SK-N-SH treated with all-trans-retinoic acid at 6 μM for 48 hours (cell line): ENCODE results near the gene DRAXIN.

Source experiments
- ATAC-seq: fragments of 200-7000 bp; cut with Tn5 transposase; 3 replicates; pipeline ENCODE4 v1.9.1; 2020; ENCODE audit warnings: mild to moderate bottlenecking, moderate library complexity
- BACH2 ChIP-seq: fragments of 250-450 bp; sonication (Bioruptor Pico); IDR thresholded peaks from 2 replicates; pipeline ENCODE4 v1.9.0; 2021; ENCODE audit warnings: mild to moderate bottlenecking, borderline replicate concordance
- CSDC2 ChIP-seq: fragments of 250-450 bp; sonication (Bioruptor Pico); IDR thresholded peaks from 2 replicates; pipeline ENCODE4 v1.5.0; 2020; ENCODE audit warnings: mild to moderate bottlenecking, moderate library complexity
- GLIS3 ChIP-seq: fragments of 250-450 bp; sonication (Bioruptor Pico); IDR thresholded peaks from 2 replicates; pipeline ENCODE4 v1.5.0; 2020; ENCODE audit warnings: mild to moderate bottlenecking, moderate library complexity
- OSR1 ChIP-seq: fragments of 250-450 bp; sonication (Bioruptor Pico); IDR thresholded peaks from 2 replicates; pipeline ENCODE4 v1.8.0; 2022; ENCODE audit warnings: moderate library complexity, mild to moderate bottlenecking, inconsistent platforms
- RARB ChIP-seq: fragments of 250-450 bp; sonication (Bioruptor Pico); IDR thresholded peaks from 2 replicates; pipeline ENCODE4 v1.8.0; 2021; ENCODE audit warnings: mild to moderate bottlenecking, moderate library complexity
- SNAI2 ChIP-seq: fragments of 250-450 bp; sonication (Bioruptor Pico); IDR thresholded peaks from 2 replicates; pipeline ENCODE4 v1.5.0; 2020; ENCODE audit warnings: mild to moderate bottlenecking, moderate library complexity
- TOX ChIP-seq: fragments of 250-450 bp; sonication (Bioruptor Pico); IDR thresholded peaks from 2 replicates; pipeline ENCODE4 v1.8.0; 2021; ENCODE audit warnings: mild to moderate bottlenecking, moderate library complexity, borderline replicate concordance
- ZC3H10 ChIP-seq: fragments of 250-450 bp; sonication (Bioruptor Pico); IDR thresholded peaks from 2 replicates; pipeline ENCODE4 v1.5.1; 2021; ENCODE audit warnings: mild to moderate bottlenecking, moderate library complexity
- ZFP3 ChIP-seq: fragments of 250-450 bp; sonication (Bioruptor Pico); IDR thresholded peaks from 2 replicates; pipeline ENCODE4 v1.5.0; 2020; ENCODE audit warnings: mild to moderate bottlenecking, moderate library complexity
- ZFP30 ChIP-seq: fragments of 450-650 bp; formaldehyde crosslinking; IDR thresholded peaks from 2 replicates; pipeline ENCODE4 v1.5.0; 2022; ENCODE audit warnings: mild to moderate bottlenecking, moderate library complexity
- ZNF70 ChIP-seq: fragments of 450-650 bp; formaldehyde crosslinking; IDR thresholded peaks from 2 replicates; pipeline ENCODE4 v1.5.0; 2020; ENCODE audit warnings: mild to moderate bottlenecking, moderate library complexity
- TF ChIP-seq, protein P1 (sequence below): fragments of 250-450 bp; sonication (Bioruptor Pico); IDR thresholded peaks from 2 replicates; pipeline ENCODE4 v1.5.1; 2020; ENCODE audit warnings: low read depth, mild to moderate bottlenecking, moderate library complexity
- TF ChIP-seq, protein P2 (sequence below): fragments of 250-450 bp; sonication (Bioruptor Pico); IDR thresholded peaks from 2 replicates; pipeline ENCODE4 v1.5.0; 2020; ENCODE audit warnings: mild to moderate bottlenecking, moderate library complexity
- TF ChIP-seq, protein P3 (sequence below): fragments of 250-450 bp; sonication (Bioruptor Pico); IDR thresholded peaks from 2 replicates; pipeline ENCODE4 v1.8.0; 2021; ENCODE audit warnings: low read depth, mild to moderate bottlenecking, moderate library complexity, borderline replicate concordance
- TF ChIP-seq, protein P4 (sequence below): fragments of 250-450 bp; sonication (Bioruptor Pico); IDR thresholded peaks from 2 replicates; pipeline ENCODE4 v1.5.1; 2021; ENCODE audit warnings: mild to moderate bottlenecking, moderate library complexity

The DRAXIN gene

DNA sequence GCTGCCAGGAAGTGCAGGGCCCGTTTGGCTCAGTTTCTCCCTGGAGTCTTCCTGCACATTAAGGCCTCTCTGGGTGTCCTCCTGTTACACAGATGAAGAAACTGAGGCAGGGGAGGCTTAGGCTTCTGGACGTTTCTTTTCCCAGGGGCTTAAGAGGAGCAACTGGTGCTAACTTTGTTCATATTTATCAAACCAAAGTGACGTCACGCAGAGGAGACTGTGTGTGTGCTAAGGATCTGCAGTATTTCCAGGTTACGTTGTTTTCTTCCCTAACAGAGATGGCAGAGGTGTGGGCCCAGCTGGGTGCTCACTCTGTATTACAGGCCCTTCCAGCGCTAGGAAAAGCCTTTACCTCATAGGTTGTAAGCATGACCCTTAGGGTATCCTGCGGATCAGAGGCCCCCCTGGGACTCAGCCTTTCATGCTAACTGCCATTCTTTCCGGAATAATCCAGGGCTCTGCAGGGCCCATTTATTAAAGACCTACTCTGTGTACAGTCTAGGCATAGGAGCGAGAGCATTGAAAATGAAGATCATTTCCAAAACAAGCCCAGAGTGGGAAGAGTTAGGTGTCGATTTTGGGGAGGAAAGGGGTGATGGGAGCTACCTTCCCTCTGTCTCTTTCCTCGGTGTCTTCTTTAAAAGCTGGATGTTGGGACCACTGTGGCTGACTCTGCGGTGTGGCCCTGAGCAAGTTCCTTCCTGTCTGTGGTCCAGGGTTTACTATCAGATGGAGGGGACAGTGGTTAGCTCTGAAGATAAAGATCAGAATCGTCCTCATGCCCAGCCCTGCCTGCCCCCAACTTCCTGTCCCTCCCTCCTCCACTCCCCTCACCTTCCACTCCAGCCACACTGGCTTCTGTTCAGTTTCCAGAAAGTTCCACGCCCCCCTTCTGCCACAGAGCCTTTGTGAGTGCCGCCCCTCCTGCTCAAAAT is 49.0 kb downstream of the DRAXIN start:
- TF ChIP-seq, protein P1, sequence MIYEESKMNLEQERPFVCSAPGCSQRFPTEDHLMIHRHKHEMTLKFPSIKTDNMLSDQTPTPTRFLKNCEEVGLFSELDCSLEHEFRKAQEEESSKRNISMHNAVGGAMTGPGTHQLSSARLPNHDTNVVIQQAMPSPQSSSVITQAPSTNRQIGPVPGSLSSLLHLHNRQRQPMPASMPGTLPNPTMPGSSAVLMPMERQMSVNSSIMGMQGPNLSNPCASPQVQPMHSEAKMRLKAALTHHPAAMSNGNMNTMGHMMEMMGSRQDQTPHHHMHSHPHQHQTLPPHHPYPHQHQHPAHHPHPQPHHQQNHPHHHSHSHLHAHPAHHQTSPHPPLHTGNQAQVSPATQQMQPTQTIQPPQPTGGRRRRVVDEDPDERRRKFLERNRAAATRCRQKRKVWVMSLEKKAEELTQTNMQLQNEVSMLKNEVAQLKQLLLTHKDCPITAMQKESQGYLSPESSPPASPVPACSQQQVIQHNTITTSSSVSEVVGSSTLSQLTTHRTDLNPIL (CRISPR knock-in tag): no peak
- TF ChIP-seq CSDC2 (CRISPR knock-in tag) (no peak), TOX (CRISPR knock-in tag) (no peak), ZNF70 (CRISPR knock-in tag) (no peak)
- TF ChIP-seq, protein P2, sequence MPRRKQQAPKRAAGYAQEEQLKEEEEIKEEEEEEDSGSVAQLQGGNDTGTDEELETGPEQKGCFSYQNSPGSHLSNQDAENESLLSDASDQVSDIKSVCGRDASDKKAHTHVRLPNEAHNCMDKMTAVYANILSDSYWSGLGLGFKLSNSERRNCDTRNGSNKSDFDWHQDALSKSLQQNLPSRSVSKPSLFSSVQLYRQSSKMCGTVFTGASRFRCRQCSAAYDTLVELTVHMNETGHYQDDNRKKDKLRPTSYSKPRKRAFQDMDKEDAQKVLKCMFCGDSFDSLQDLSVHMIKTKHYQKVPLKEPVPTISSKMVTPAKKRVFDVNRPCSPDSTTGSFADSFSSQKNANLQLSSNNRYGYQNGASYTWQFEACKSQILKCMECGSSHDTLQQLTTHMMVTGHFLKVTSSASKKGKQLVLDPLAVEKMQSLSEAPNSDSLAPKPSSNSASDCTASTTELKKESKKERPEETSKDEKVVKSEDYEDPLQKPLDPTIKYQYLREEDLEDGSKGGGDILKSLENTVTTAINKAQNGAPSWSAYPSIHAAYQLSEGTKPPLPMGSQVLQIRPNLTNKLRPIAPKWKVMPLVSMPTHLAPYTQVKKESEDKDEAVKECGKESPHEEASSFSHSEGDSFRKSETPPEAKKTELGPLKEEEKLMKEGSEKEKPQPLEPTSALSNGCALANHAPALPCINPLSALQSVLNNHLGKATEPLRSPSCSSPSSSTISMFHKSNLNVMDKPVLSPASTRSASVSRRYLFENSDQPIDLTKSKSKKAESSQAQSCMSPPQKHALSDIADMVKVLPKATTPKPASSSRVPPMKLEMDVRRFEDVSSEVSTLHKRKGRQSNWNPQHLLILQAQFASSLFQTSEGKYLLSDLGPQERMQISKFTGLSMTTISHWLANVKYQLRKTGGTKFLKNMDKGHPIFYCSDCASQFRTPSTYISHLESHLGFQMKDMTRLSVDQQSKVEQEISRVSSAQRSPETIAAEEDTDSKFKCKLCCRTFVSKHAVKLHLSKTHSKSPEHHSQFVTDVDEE (CRISPR knock-in tag): no peak
- TF ChIP-seq, protein P3, sequence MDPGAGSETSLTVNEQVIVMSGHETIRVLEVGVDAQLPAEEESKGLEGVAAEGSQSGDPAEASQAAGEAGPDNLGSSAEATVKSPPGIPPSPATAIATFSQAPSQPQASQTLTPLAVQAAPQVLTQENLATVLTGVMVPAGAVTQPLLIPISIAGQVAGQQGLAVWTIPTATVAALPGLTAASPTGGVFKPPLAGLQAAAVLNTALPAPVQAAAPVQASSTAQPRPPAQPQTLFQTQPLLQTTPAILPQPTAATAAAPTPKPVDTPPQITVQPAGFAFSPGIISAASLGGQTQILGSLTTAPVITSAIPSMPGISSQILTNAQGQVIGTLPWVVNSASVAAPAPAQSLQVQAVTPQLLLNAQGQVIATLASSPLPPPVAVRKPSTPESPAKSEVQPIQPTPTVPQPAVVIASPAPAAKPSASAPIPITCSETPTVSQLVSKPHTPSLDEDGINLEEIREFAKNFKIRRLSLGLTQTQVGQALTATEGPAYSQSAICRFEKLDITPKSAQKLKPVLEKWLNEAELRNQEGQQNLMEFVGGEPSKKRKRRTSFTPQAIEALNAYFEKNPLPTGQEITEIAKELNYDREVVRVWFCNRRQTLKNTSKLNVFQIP (CRISPR knock-in tag): no peak
- no peak for ATAC-seq

DNA sequence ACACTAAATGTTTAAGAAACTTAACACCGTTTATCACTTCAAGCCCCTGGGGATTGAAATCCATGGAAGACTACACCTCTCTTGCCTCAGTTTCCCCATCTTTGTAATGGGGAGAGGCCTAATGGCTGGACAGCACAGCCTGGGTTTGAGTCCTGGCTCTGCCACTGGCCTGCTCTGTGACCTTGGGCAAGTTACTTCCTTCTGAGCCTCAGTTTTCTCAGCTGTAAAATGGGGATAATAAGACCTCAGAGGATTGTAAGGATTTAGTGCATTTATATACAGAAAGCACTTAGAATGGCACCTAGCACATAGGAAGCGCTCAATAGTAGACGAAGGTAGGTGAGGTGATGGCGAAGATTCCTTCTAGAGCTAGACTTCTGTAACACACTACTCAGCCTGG is 50.0 kb downstream of the DRAXIN start:
- ATAC-seq: no peak

DNA sequence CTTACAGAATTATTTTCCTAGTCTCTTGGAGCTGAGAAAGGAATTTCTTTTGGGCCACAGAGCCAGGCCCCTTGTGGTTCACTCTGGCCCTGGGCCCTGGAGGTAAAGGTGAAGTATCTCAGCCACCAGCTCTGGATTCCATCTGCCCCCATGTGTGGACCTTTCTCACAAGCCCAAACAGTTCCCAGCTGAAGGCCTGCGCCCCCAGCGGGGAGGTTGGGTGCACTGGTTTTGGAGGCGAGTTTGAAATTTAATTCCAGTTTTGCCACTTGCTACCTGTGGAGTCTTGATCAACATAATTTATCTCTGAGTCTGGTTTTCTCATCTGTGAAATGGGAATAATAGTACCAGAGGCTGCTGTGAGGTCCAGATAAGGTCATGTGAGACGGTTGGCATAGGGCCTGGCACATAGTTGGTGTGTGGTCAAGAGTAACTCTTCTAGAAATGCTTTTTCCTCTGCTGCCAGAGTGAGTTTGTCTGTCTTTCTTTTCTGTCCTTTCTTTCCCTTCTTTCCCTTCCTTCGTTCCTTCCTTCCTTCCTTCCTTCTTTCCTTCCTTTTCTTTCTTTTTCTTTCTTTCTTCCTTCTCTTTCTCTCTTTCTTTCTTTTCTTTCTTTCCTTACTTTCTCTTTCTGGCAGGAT is 50.5 kb downstream of the DRAXIN start:
- TF ChIP-seq GLIS3 (CRISPR knock-in tag) (no peak), ZC3H10 (CRISPR knock-in tag) (no peak), RARB (no peak), ZNF70 (CRISPR knock-in tag) (no peak), ZFP30 (CRISPR knock-in tag) (no peak), ZFP3 (CRISPR knock-in tag) (no peak), SNAI2 (no peak)
- TF ChIP-seq, protein P3 (CRISPR knock-in tag): no peak
- TF ChIP-seq, protein P1 (CRISPR knock-in tag): no peak
- ATAC-seq: no peak

More for the DNA sequence above, 50.0 kb downstream of the DRAXIN start:
- TF ChIP-seq, protein P4, sequence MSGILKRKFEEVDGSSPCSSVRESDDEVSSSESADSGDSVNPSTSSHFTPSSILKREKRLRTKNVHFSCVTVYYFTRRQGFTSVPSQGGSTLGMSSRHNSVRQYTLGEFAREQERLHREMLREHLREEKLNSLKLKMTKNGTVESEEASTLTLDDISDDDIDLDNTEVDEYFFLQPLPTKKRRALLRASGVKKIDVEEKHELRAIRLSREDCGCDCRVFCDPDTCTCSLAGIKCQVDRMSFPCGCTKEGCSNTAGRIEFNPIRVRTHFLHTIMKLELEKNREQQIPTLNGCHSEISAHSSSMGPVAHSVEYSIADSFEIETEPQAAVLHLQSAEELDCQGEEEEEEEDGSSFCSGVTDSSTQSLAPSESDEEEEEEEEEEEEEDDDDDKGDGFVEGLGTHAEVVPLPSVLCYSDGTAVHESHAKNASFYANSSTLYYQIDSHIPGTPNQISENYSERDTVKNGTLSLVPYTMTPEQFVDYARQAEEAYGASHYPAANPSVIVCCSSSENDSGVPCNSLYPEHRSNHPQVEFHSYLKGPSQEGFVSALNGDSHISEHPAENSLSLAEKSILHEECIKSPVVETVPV (CRISPR knock-in tag): no peak
- TF ChIP-seq, protein P1 (CRISPR knock-in tag): no peak
- no peak for TF ChIP-seq ZFP30 (CRISPR knock-in tag)
- no peak for TF ChIP-seq OSR1
- TF ChIP-seq ZFP3 (CRISPR knock-in tag): no peak
- TF ChIP-seq CSDC2 (CRISPR knock-in tag): no peak
- TF ChIP-seq SNAI2: no peak
- TF ChIP-seq BACH2 (CRISPR knock-in tag): no peak
